T-helper 2 cell treated with Interferon-gamma antibody and Interleukin-4, amounts not matched to agents 100 ng/mL and 5 ng/mL, for 36 hours (primary cell): ENCODE data around the gene SPAG6. TPM values are rescaled to one million over a fixed set of nuclear protein-coding genes. Genes with fewer than 3 reads are reported as not detected.
"Not testable (repeated sequence)": the region's sequence is repeated elsewhere in the genome, so short reads cannot be mapped to it uniquely, and the experiment has no call there.

ENCODE experiments used
- intact Hi-C: fragments of 100-400 bp; cut with micrococcal nuclease; formaldehyde crosslinking; loops from one replicate; pipeline ENCODE4 v1.15.1; 2023
- total RNA-seq: library from RNA; stranded (reverse); gene quantifications from 2 replicates; pipeline ENCODE4 v1.2.3, GENCODE V29; 2022

Gene SPAG6
- 0.61 and 0.64 TPM in 2 replicates for total RNA-seq

GRCh38 chr10:22345301-22346095 lies at the start of gene SPAG6:
SPAG6 (plus strand) TSS chr10:22345496; CDS start chr10:22345612, 116 bp downstream.
- intact Hi-C loops, result loop anchor here (10.0 kb wide), 1 partner anchor 749 kb away; the partner anchor contains the start of gene MSRB2

- intact Hi-C loops, result no loop called here
Observed at GRCh38 chr10:22301193-22301592, 44.1 kb upstream of the SPAG6 start.

GRCh38 chr10:22303461-22303860 lies 41.8 kb upstream of the SPAG6 start:
- intact Hi-C loops, result no loop called here

- intact Hi-C loops, result no loop called here
Observed at GRCh38 chr10:22305721-22306120, 39.6 kb upstream of the SPAG6 start.

- intact Hi-C loops, result loop anchor here (1.0 kb wide), 1 partner anchor 8 kb away; the partner anchor contains the start of gene COMMD3
Observed at GRCh38 chr10:22308390-22308789, 36.9 kb upstream of the SPAG6 start.

- intact Hi-C loops, result no loop called here
Observed at GRCh38 chr10:22309180-22310000, 35.9 kb upstream of the SPAG6 start.

- intact Hi-C loops, result not testable (repeated sequence)
Observed at GRCh38 chr10:22310012-22310411, 35.3 kb upstream of the SPAG6 start.

- intact Hi-C loops, result no loop called here
Observed at GRCh38 chr10:22310928-22311327, 34.4 kb upstream of the SPAG6 start.

GRCh38 chr10:22314852-22315251 lies 30.4 kb upstream of the SPAG6 start:
- intact Hi-C loops, result loop anchor here (5.0 kb wide), 1 partner anchor 783 kb away; the partner anchor contains the start of gene MLLT10

- intact Hi-C loops, result loop anchor here (1.0 to 5.0 kb wide), 7 partner anchors 7 to 783 kb away; partner anchors contain the start of genes DNAJC1 and MLLT10
Observed at GRCh38 chr10:22315455-22316285, 29.6 kb upstream of the SPAG6 start.

GRCh38 chr10:22316286-22317075 lies 28.8 kb upstream of the SPAG6 start, which contains the start of gene COMMD3:
COMMD3 (plus strand) TSS chr10:22316388; CDS start chr10:22316418, 30 bp downstream.
- intact Hi-C loops, result loop anchor here (1.0 to 5.0 kb wide), 7 partner anchors 8 to 784 kb away; partner anchors contain the start of genes DNAJC1 and MLLT10

- intact Hi-C loops, result loop anchor here (2.0 to 5.0 kb wide), 3 partner anchors 24 to 785 kb away; partner anchors contain the start of genes DNAJC1 and MLLT10
Observed at GRCh38 chr10:22317076-22317370, 28.3 kb upstream of the SPAG6 start.

GRCh38 chr10:22317771-22318565 lies 27.3 kb upstream of the SPAG6 start:
- intact Hi-C loops, result loop anchor here (2.0 to 5.0 kb wide), 3 partner anchors 23 to 786 kb away; partner anchors contain the start of genes DNAJC1 and MLLT10

- intact Hi-C loops, result loop anchor here (5.0 kb wide), 1 partner anchor 786 kb away; the partner anchor contains the start of gene MLLT10
Observed at GRCh38 chr10:22318772-22319171, 26.5 kb upstream of the SPAG6 start.

- intact Hi-C loops, result loop anchor here (5.0 kb wide), 1 partner anchor 787 kb away; the partner anchor contains the start of gene MLLT10
Observed at GRCh38 chr10:22319547-22319979, 25.7 kb upstream of the SPAG6 start.

GRCh38 chr10:22319980-22320558 lies 25.2 kb upstream of the SPAG6 start:
- intact Hi-C loops, result loop anchor here (1.0 to 10.0 kb wide), 4 partner anchors 91 to 788 kb away; partner anchors contain the start of genes MLLT10 and PIP4K2A

GRCh38 chr10:22320591-22321155 lies 24.6 kb upstream of the SPAG6 start, which contains the start of gene BMI1:
BMI1 (plus strand) TSS chr10:22321099; CDS start chr10:22326450, 5,351 bp downstream.
- intact Hi-C loops, result loop anchor here (1.0 to 10.0 kb wide), 4 partner anchors 20 to 616 kb away; partner anchors contain the start of gene PIP4K2A
